Measurements from ENCODE around the gene SH2D2A.

- TF ChIP-seq POLR2AphosphoS5 (IDR thresholded peaks at IDR 0.05; ENCODE audit: low read depth, low read length) = no peak
- no peak for TF ChIP-seq POLR2A (IDR thresholded peaks at IDR 0.05; ENCODE audit: low read depth, low read length)
These were observed 46.5 kb upstream of the SH2D2A start for GRCh38 chr1:156862997-156863599.
